ENCODE measurements around the gene USP12.

DNA sequence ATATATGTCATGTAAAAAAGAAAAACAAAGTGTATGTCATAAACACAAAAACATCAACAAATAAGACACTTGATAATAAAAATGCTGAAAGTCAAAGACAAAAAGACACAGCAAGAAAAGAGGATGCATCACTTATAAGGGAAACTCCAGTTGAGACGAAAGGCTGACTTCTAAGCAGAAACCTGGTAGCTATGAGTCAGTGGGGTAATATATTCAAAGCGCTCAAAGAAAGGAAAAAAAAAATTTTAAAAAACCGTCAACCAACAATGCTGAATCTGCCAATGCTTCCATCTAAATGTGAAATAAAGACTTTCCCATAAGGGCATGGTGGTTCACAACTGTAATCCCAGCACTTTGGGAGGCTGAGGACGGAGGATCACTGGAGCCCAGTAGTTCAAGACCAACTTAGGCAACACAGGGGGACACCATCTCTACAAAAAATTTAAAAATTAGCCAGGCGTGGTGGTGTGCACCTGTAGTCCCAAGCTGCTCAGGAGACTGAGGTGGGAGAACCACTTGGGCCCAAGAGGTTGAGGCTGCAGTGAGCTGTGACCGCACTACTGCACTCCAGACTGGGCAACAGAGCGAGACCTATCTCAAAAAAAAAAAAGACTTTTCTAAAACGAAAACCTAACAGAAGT is 24.0 kb downstream of the USP12 start:
- no peak for TF ChIP-seq POLR2A (IDR thresholded peaks at IDR 0.05)
- TF ChIP-seq EP300 (IDR thresholded peaks at IDR 0.05) = no peak

All from tibial nerve (tissue), 3 donors.